GM12873 (cell line): ENCODE data around the gene FOXB2.

Experiments used
- CTCF ChIP-seq: IDR thresholded peaks from 2 replicates; pipeline ENCODE4 v1.5.1; 2012; ENCODE audit warnings: low read depth, mild to moderate bottlenecking, moderate library complexity, low read length, control low read depth; ENCODE audit not compliant: insufficient read depth; ENCODE audit errors: missing control alignments

Gene FOXB2

GRCh38 chr9:77021291-77021894, 1.9 kb downstream of the FOXB2 start:
- TF ChIP-seq CTCF, result no peak

- TF ChIP-seq CTCF, result no peak
Observed at GRCh38 chr9:77021922-77022782, 2.7 kb downstream of the FOXB2 start.

- no peak for TF ChIP-seq CTCF
Observed at GRCh38 chr9:77022783-77023440, 3.5 kb downstream of the FOXB2 start.

GRCh38 chr9:77023726-77024125, 4.3 kb downstream of the FOXB2 start:
- no peak for TF ChIP-seq CTCF

GRCh38 chr9:77024776-77025545, 5.5 kb downstream of the FOXB2 start:
- no peak for TF ChIP-seq CTCF

- TF ChIP-seq CTCF, result no peak
Observed at GRCh38 chr9:77028478-77028877, 9.0 kb downstream of the FOXB2 start.
